ENCODE data around the gene SLC30A7.
"Not testable (repeated sequence)": the region's sequence is repeated elsewhere in the genome, so short reads cannot be mapped to it uniquely, and the experiment has no call there.

Gene SLC30A7

GRCh38 chr1:100936194-100936967 lies 40.5 kb downstream of the SLC30A7 start:
- no peak for DNase-seq (ENCODE audit: low read depth in 3 of 3, low spot score in 1 of 3)

- DNase-seq (ENCODE audit: low read depth in 3 of 3, low spot score in 1 of 3), result no peak
Observed at GRCh38 chr1:100941098-100941527, 45.2 kb downstream of the SLC30A7 start.

- DNase-seq (ENCODE audit: low read depth in 3 of 3, low spot score in 1 of 3), result no peak
Observed at GRCh38 chr1:100941580-100942216, 45.8 kb downstream of the SLC30A7 start.

- DNase-seq (ENCODE audit: low read depth in 3 of 3, low spot score in 1 of 3), result no peak
Observed at GRCh38 chr1:100942304-100943046, 46.6 kb downstream of the SLC30A7 start.

- DNase-seq (ENCODE audit: low read depth in 3 of 3, low spot score in 1 of 3), result no peak
Observed at GRCh38 chr1:100943533-100943932, 47.6 kb downstream of the SLC30A7 start.

- not testable (repeated sequence) for DNase-seq (ENCODE audit: low read depth in 3 of 3, low spot score in 1 of 3)
Observed at GRCh38 chr1:100946064-100946463, 50.2 kb downstream of the SLC30A7 start.

GRCh38 chr1:100947816-100948215 lies 51.9 kb downstream of the SLC30A7 start:
- not testable (repeated sequence) for DNase-seq (ENCODE audit: low read depth in 3 of 3, low spot score in 1 of 3)

GRCh38 chr1:100948721-100949405 lies 53.0 kb downstream of the SLC30A7 start:
- DNase-seq (ENCODE audit: low read depth in 3 of 3, low spot score in 1 of 3), result not testable (repeated sequence)

- DNase-seq (ENCODE audit: low read depth in 3 of 3, low spot score in 1 of 3), result peak in 2 of 3 donors; percentile 43 to 44
Observed at GRCh38 chr1:100949515-100950158, 53.7 kb downstream of the SLC30A7 start.

- DNase-seq (ENCODE audit: low read depth in 3 of 3, low spot score in 1 of 3), result no peak
Observed at GRCh38 chr1:100950337-100950736, 54.4 kb downstream of the SLC30A7 start.

GRCh38 chr1:100950781-100951180 lies 54.9 kb downstream of the SLC30A7 start:
- DNase-seq (ENCODE audit: low read depth in 3 of 3, low spot score in 1 of 3), result no peak

GRCh38 chr1:100952104-100952745 lies 56.3 kb downstream of the SLC30A7 start:
- no peak for DNase-seq (ENCODE audit: low read depth in 3 of 3, low spot score in 1 of 3)

- DNase-seq (ENCODE audit: low read depth in 3 of 3, low spot score in 1 of 3), result not testable (repeated sequence)
Observed at GRCh38 chr1:100952970-100953369, 57.1 kb downstream of the SLC30A7 start.

GRCh38 chr1:100953960-100954730 lies 58.3 kb downstream of the SLC30A7 start:
- no peak for DNase-seq (ENCODE audit: low read depth in 3 of 3, low spot score in 1 of 3)

- DNase-seq (ENCODE audit: low read depth in 3 of 3, low spot score in 1 of 3), result no peak
Observed at GRCh38 chr1:100955322-100955721, 59.4 kb downstream of the SLC30A7 start.

GRCh38 chr1:100959502-100960060 lies 63.7 kb downstream of the SLC30A7 start:
- DNase-seq (ENCODE audit: low read depth in 3 of 3, low spot score in 1 of 3), result no peak

- DNase-seq (ENCODE audit: low read depth in 3 of 3, low spot score in 1 of 3), result no peak
Observed at GRCh38 chr1:100960098-100960497, 64.2 kb downstream of the SLC30A7 start.

GRCh38 chr1:100968621-100969020 lies 72.7 kb downstream of the SLC30A7 start:
- no peak for DNase-seq (ENCODE audit: low read depth in 3 of 3, low spot score in 1 of 3)

GRCh38 chr1:100969327-100969726 lies 73.4 kb downstream of the SLC30A7 start:
- no peak for DNase-seq (ENCODE audit: low read depth in 3 of 3, low spot score in 1 of 3)

Data from stimulated activated CD4-positive, alpha-beta T cell treated with anti-CD3 and anti-CD28 coated beads, TNF-alpha, amount 100 ng/mL, for 1 hour (primary cell).